Keratinocyte (primary cell): Measurements from ENCODE around the gene PNLIP.

Experiments used
- CTCF ChIP-seq, 3 experiments: IDR thresholded peaks in 1 of 3; conservative IDR thresholded peaks in 1 of 3; optimal IDR thresholded peaks in 1 of 3; 2 replicates in 2 of 3; 3 replicates in 1 of 3; pipeline versions ENCODE3 to v1.5.1; 2011; ENCODE audit warnings: low read length in 3 of 3, mild to moderate bottlenecking in 3 of 3, moderate library complexity in 2 of 3, control low read depth in 1 of 3, inconsistent platforms in 1 of 3; ENCODE audit not compliant: insufficient read depth in 2 of 3; ENCODE audit errors: extremely low read depth in 1 of 3
- EZH2 ChIP-seq: IDR thresholded peaks from one replicate; pipeline ENCODE4 v1.6.1; 2012; ENCODE audit warnings: inconsistent platforms, mild to moderate bottlenecking, low read length, moderate library complexity

GRCh38 chr10:116567335-116567734 is 21.6 kb downstream of the PNLIP start:
- no peak for TF ChIP-seq CTCF (optimal IDR thresholded peaks at IDR 0.05 in 1 of 3, IDR thresholded peaks at IDR 0.05 in 1 of 3, conservative IDR thresholded peaks at IDR 0.05 in 1 of 3; ENCODE audit: extremely low read depth in 1 of 3, insufficient read depth in 2 of 3, low read length in 3 of 3)
- TF ChIP-seq EZH2, result no peak
